ENCODE results near the gene MAGIX. TPM values are rescaled to one million over a fixed set of nuclear protein-coding genes. Genes with fewer than 3 reads are reported as not detected.

Gene MAGIX
- polyA plus RNA-seq, 1 experiment = 0.40 TPM

GRCh38 chrX:49214996-49215526, 52.5 kb downstream of the MAGIX start:
- Histone ChIP-seq H3K27ac (ENCODE audit: low read depth, low read length) (no peak overlapping the region), H3K27me3 (ENCODE audit: control insufficient read depth, insufficient read depth, low read length) (no peaks in the 10 kb centered on the region), H3K9me3 (ENCODE audit: control insufficient read depth, insufficient read depth, low read length) (no peaks in the 10 kb centered on the region), H3K4me3 (ENCODE audit: low read depth, low read length) (no peak overlapping the region)
- ChIA-PET CTCF (no interaction called here), POLR2A (no interaction called here)
- no peak for TF ChIP-seq CTCF (IDR thresholded peaks at IDR 0.05; ENCODE audit: low read depth, low read length)
- no peak for DNase-seq (ENCODE audit: low read depth, low spot score)

Small RNA genes within 50 kb of the gene (small RNA-seq; reads per million reads assigned to genes)
- gene RN7SL262P (ENCODE audit: insufficient read length, low read depth) = not detected

Other genes with a start within 250 kb of the MAGIX start
- gene PIM2, start 243.7 kb upstream of the MAGIX start, polyA plus RNA-seq (2011; rRNA removed) = 3.8 TPM in 2 replicates
- gene OTUD5, start 205.2 kb upstream of the MAGIX start, polyA plus RNA-seq (2011; rRNA removed) = 51.3 and 52.0 TPM in 2 replicates
- gene KCND1, start 190.9 kb upstream of the MAGIX start, polyA plus RNA-seq (2011; rRNA removed) = 1.2 and 1.5 TPM in 2 replicates
- 24.3 and 25.0 TPM in 2 replicates for gene GRIPAP1, start 160.5 kb upstream of the MAGIX start, polyA plus RNA-seq (2011; rRNA removed)
- gene TFE3, start 119.4 kb upstream of the MAGIX start, polyA plus RNA-seq (2011; rRNA removed) = 28.4 and 42.0 TPM in 2 replicates
- gene CCDC120, start 103.8 kb upstream of the MAGIX start, polyA plus RNA-seq (2011; rRNA removed) = 0.83 and 1.0 TPM in 2 replicates
- gene PRAF2, start 88.8 kb upstream of the MAGIX start, polyA plus RNA-seq (2011; rRNA removed) = 27.6 and 41.2 TPM in 2 replicates
- 78.4 and 96.1 TPM in 2 replicates for gene WDR45, start 82.9 kb upstream of the MAGIX start, polyA plus RNA-seq (2011; rRNA removed)
- gene GPKOW, start 39.0 kb upstream of the MAGIX start, polyA plus RNA-seq (2011; rRNA removed) = 20.3 and 21.9 TPM in 2 replicates
- 66.7 and 79.6 TPM in 2 replicates for gene PLP2, start 9.1 kb downstream of the MAGIX start, polyA plus RNA-seq (2011; rRNA removed)
- gene PRICKLE3, start 23.6 kb downstream of the MAGIX start, polyA plus RNA-seq (2011; rRNA removed) = 3.6 and 4.1 TPM in 2 replicates
- gene SYP, start 37.4 kb downstream of the MAGIX start, polyA plus RNA-seq (2011; rRNA removed) = 0.07 and 0.15 TPM in 2 replicates
- gene CACNA1F, start 70.6 kb downstream of the MAGIX start, polyA plus RNA-seq (2011; rRNA removed) = not detected in 2 replicates
- 5.7 and 9.6 TPM in 2 replicates for gene CCDC22, start 72.7 kb downstream of the MAGIX start, polyA plus RNA-seq (2011; rRNA removed)
- gene FOXP3, start 102.0 kb downstream of the MAGIX start, polyA plus RNA-seq (2011; rRNA removed) = 0.09 TPM in 1 of 2 replicates, not detected in the other
- gene PPP1R3F, start 107.0 kb downstream of the MAGIX start, polyA plus RNA-seq (2011; rRNA removed) = 1.1 and 2.4 TPM in 2 replicates
- gene GAGE10, start 140.9 kb downstream of the MAGIX start, polyA plus RNA-seq (2011; rRNA removed) = not detected in 2 replicates
- gene GAGE12J, start 159.3 kb downstream of the MAGIX start, polyA plus RNA-seq (2011; rRNA removed) = not detected in 2 replicates
- not detected in 2 replicates for gene GAGE13, start 168.8 kb downstream of the MAGIX start, polyA plus RNA-seq (2011; rRNA removed)